Activated CD4-positive, alpha-beta memory T cell treated with anti-CD3 and anti-CD28 coated beads, Interleukin-2, amount 10 ng/mL, durations not matched to agents 7 days and 5 days (primary cell): Measurements from ENCODE around the gene IFI44L. TPM values are rescaled to one million over a fixed set of nuclear protein-coding genes. Genes with fewer than 3 reads are reported as not detected.

ENCODE experiments used
- CTCF ChIA-PET: fragments of 350-600 bp; sonication (Branson Sonifier 250); formaldehyde crosslinking; loops from one replicate; lab custom pipeline; 2021; ENCODE audit warnings: antibody characterized with exemption, inconsistent platforms; lab: Charles Lee
- POLR2A ChIA-PET: fragments of 350-600 bp; sonication (Branson Sonifier 250); formaldehyde crosslinking; loops from one replicate; lab custom pipeline; 2021; ENCODE audit warnings: antibody characterized with exemption; lab: Charles Lee
- DNase-seq: peaks from one replicate; pipeline ENCODE4 v3.0.0-alpha.2; 2020
- H3K27ac Mint-ChIP-seq: one replicate; pipeline ENCODE4 v1.8.0; 2021; ENCODE audit warnings: mild to moderate bottlenecking, mixed read lengths
- H3K27me3 Mint-ChIP-seq: one replicate; pipeline ENCODE4 v1.8.0; 2021; ENCODE audit warnings: mixed read lengths
- H3K36me3 Mint-ChIP-seq: one replicate; pipeline ENCODE4 v1.8.0; 2021; ENCODE audit warnings: low read depth, mixed read lengths
- H3K4me1 Mint-ChIP-seq: one replicate; pipeline ENCODE4 v1.8.0; 2021; ENCODE audit warnings: mixed read lengths
- H3K4me3 Mint-ChIP-seq: one replicate; pipeline ENCODE4 v1.8.0; 2021; ENCODE audit warnings: mild to moderate bottlenecking, mixed read lengths
- H3K9me3 Mint-ChIP-seq: one replicate; pipeline ENCODE4 v1.8.0; 2021; ENCODE audit warnings: mixed read lengths
- total RNA-seq, 2 experiments: library from RNA; stranded (reverse); gene quantifications; one replicate each; pipeline ENCODE4 v1.2.3, GENCODE V29; 2021

The IFI44L gene
- total RNA-seq, 2 experiments from 2014 or later, result 420 to 430 TPM

DNA sequence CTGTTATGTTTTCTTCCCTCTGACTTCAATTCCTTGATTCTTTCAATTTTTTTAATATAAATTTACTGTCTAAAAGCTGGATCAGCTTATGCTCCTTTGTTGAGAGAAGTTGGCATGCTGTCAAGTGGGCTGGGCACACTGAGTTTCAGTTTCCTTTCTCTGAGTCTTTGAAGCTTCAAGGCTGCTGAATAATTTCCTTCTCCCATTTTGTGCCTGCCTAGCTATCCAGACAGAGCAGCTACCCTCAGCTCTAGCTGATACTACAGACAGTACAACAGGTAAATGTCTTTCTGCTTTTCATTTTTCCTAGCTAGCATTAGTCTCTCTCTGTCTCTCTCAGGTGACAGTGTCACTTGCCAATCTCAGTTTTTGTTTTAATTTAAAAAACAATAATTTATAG, 29.4 kb downstream of the IFI44L start, which contains the start of gene IFI44:
TSS of gene IFI44 (plus strand) at position 204 of the 400 bp plus-strand sequence. CDS start 365 bp downstream, outside the sequence.
- POLR2A ChIA-PET, result interaction anchor here (0.8 to 2.4 kb wide), 15 partner anchors 9 to 968 kb away, joined by 3 to 84 read pairs (median 5); partner anchors contain the start of genes DNAJB4, FUBP1, IFI44L and ZZZ3
- CTCF ChIA-PET, result interaction anchor here (0.9 to 1.4 kb wide), 5 partner anchors 24 to 671 kb away, joined by 3 to 11 read pairs (median 5); partner anchors contain the start of genes FUBP1 and IFI44L
- Mint-ChIP-seq H3K4me1 (peaks cover 59% of the 10 kb centered on the region), H3K27ac (peak within 1 kb of the TSS; percentile 90), H3K4me3 (peak within 1 kb of the TSS; percentile 98), H3K27me3 (no peaks in the 10 kb centered on the region), H3K36me3 (peaks cover 79% of the 10 kb centered on the region), H3K9me3 (peaks cover 36% of the 10 kb centered on the region)
- peak; percentile 75 for DNase-seq

GRCh38 chr1:78650114-78650660, 29.9 kb downstream of the IFI44L start:
- no peak for DNase-seq
- H3K27me3 Mint-ChIP-seq, result no peaks in the 10 kb centered on the region
- ChIA-PET CTCF (interaction anchor here (0.9 to 1.4 kb wide), 5 partner anchors 23 to 672 kb away, joined by 3 to 11 read pairs (median 5); partner anchors contain the start of genes FUBP1 and IFI44L), POLR2A (interaction anchor here (0.8 to 2.4 kb wide), 14 partner anchors 9 to 968 kb away, joined by 3 to 84 read pairs (median 6); partner anchors contain the start of genes DNAJB4, FUBP1, IFI44L and ZZZ3)
- H3K4me3 Mint-ChIP-seq, result peak overlapping the region; percentile 98
- peaks cover 59% of the 10 kb centered on the region for H3K4me1 Mint-ChIP-seq
- peaks cover 79% of the 10 kb centered on the region for H3K36me3 Mint-ChIP-seq
- H3K9me3 Mint-ChIP-seq, result peaks cover 32% of the 10 kb centered on the region
- H3K27ac Mint-ChIP-seq, result peak overlapping the region; percentile 88

DNA sequence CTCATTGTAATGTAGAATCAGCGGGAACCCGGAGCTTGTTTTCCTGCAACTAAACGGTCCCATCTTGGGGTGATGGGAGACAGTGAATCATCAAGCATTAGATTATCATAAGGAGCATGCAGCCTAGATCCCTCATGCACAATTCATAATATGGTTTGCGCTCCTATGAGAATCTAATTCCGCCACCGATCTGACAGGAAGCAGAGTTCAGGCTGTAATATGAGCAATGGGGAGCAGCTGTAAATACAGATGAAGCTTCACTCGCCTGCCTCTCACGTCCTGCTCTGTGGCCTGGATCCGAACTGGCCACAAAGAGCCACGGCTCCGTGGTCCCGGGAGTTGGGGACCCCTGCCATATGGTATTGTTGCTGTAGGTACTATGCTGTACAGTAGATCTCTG, 31.0 kb downstream of the IFI44L start:
- peaks cover 79% of the 10 kb centered on the region for H3K36me3 Mint-ChIP-seq
- CTCF ChIA-PET, result interaction anchor here (0.8 to 1.2 kb wide), 5 partner anchors 22 to 34 kb away, joined by 3 to 9 read pairs (median 3); no protein-coding TSS in a partner anchor

DNA sequence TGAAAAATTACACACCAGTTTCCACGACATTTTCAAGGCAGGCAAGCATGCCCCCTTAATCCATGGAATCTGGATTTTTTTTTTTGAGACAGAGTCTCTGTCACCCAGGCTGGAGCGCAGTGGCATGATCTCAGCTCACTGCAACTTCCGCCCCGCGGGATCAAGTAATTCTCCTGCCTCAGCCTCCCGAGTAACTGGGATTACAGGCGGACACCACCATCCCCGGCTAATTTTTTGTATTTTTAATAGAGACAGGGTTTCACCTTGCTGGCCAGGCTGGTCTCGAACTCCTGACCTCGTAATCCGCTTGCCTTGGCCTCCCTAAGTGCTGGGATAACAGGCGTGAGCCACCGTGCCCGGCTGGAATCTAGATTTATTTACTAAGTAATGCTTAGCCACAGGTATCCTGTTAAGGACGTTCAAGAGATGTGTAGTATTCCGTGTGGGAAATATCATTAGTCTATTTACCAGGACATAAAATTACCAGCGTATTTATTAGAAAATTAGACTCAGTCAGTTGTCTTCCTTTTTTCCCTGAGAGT, 31.8 kb downstream of the IFI44L start:
- H3K9me3 Mint-ChIP-seq, result peaks cover 17% of the 10 kb centered on the region
- peaks cover 74% of the 10 kb centered on the region for H3K36me3 Mint-ChIP-seq
- ChIA-PET CTCF (no interaction called here), POLR2A (interaction anchor here (1.0 to 2.0 kb wide), 5 partner anchors 9 to 32 kb away, joined by 3 to 8 read pairs (median 3); partner anchors contain the start of gene IFI44L)
- peaks cover 55% of the 10 kb centered on the region for H3K4me1 Mint-ChIP-seq
- H3K27ac Mint-ChIP-seq, result no peak overlapping the region
- peak overlapping the region; percentile 98 for H3K4me3 Mint-ChIP-seq
- DNase-seq, result no peak
- H3K27me3 Mint-ChIP-seq, result no peaks in the 10 kb centered on the region

More for the DNA sequence above, 31.0 kb downstream of the IFI44L start:
- peak overlapping the region; percentile 98 for H3K4me3 Mint-ChIP-seq
- POLR2A ChIA-PET, result interaction anchor here (1.0 to 2.0 kb wide), 8 partner anchors 9 to 673 kb away, joined by 3 to 12 read pairs (median 4); partner anchors contain the start of genes FUBP1 and IFI44L
- no peaks in the 10 kb centered on the region for H3K27me3 Mint-ChIP-seq
- DNase-seq, result peak; percentile 41
- H3K4me1 Mint-ChIP-seq, result peaks cover 59% of the 10 kb centered on the region
- peaks cover 24% of the 10 kb centered on the region for H3K9me3 Mint-ChIP-seq
- H3K27ac Mint-ChIP-seq, result peak overlapping the region; percentile 88

- Mint-ChIP-seq H3K27me3 (no peaks in the 10 kb centered on the region), H3K9me3 (no peaks in the 10 kb centered on the region), H3K4me1 (peaks cover 68% of the 10 kb centered on the region), H3K36me3 (peaks cover 83% of the 10 kb centered on the region), H3K27ac (no peak overlapping the region), H3K4me3 (no peak overlapping the region)
- no peak for DNase-seq
- CTCF ChIA-PET, result interaction anchor here (1.0 kb wide), 1 partner anchor 19 kb away, joined by 3 read pairs; no protein-coding TSS in a partner anchor
- POLR2A ChIA-PET, result interaction anchor here (1.0 to 2.8 kb wide), 4 partner anchors 9 to 41 kb away, joined by 3 to 8 read pairs (median 4); partner anchors contain the start of genes IFI44 and IFI44L
Observed at GRCh38 chr1:78658901-78659300, 38.7 kb downstream of the IFI44L start.

DNA sequence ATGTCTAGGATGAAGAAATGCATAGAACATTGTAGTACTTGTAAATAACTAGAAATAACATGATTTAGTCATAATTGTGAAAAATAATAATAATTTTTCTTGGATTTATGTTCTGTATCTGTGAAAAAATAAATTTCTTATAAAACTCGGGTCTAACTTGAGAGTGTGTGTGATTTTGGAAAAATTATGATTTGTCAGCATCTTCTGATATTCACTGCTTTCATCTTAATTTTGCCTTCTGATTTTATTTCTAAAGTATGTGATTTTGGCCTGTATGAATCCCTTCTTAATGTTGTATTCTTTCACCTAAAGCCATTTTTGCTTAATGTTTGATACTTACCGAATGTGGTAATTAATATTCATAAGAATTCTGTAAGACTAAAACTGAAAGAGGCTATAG, 43.7 kb downstream of the IFI44L start:
- CTCF ChIA-PET, result no interaction called here
- Mint-ChIP-seq H3K4me3 (no peak overlapping the region), H3K4me1 (peaks cover 35% of the 10 kb centered on the region), H3K36me3 (peaks cover 71% of the 10 kb centered on the region), H3K27ac (no peak overlapping the region), H3K27me3 (no peaks in the 10 kb centered on the region), H3K9me3 (no peaks in the 10 kb centered on the region)
- DNase-seq, result no peak
- POLR2A ChIA-PET, result interaction anchor here (0.9 to 1.6 kb wide), 2 partner anchors 10 to 13 kb away, joined by 3 to 6 read pairs; no protein-coding TSS in a partner anchor

- Mint-ChIP-seq H3K4me3 (no peak overlapping the region), H3K27me3 (no peaks in the 10 kb centered on the region), H3K9me3 (no peaks in the 10 kb centered on the region), H3K27ac (peak overlapping the region; percentile 8), H3K4me1 (peaks cover 28% of the 10 kb centered on the region), H3K36me3 (peaks cover 63% of the 10 kb centered on the region)
- ChIA-PET CTCF (no interaction called here), POLR2A (interaction anchor here (0.9 to 1.6 kb wide), 5 partner anchors 11 to 39 kb away, joined by 3 to 6 read pairs (median 5); partner anchors contain the start of gene IFI44)
- DNase-seq, result no peak
Observed at GRCh38 chr1:78664763-78665162, 44.5 kb downstream of the IFI44L start.

GRCh38 chr1:78665809-78666208, 45.6 kb downstream of the IFI44L start:
- Mint-ChIP-seq H3K9me3 (no peaks in the 10 kb centered on the region), H3K4me3 (no peak overlapping the region), H3K27me3 (no peaks in the 10 kb centered on the region), H3K4me1 (peaks cover 26% of the 10 kb centered on the region), H3K36me3 (peaks cover 55% of the 10 kb centered on the region), H3K27ac (no peak overlapping the region)
- no peak for DNase-seq
- POLR2A ChIA-PET, result interaction anchor here (1.0 to 2.9 kb wide), 4 partner anchors 20 to 46 kb away, joined by 3 to 7 read pairs (median 4); partner anchors contain the start of gene IFI44L
- CTCF ChIA-PET, result interaction anchor here (1.0 kb wide), 1 partner anchor 10 kb away, joined by 6 read pairs; no protein-coding TSS in a partner anchor

GRCh38 chr1:78667939-78668338, 47.7 kb downstream of the IFI44L start:
- Mint-ChIP-seq H3K4me1 (peaks cover 18% of the 10 kb centered on the region), H3K27me3 (no peaks in the 10 kb centered on the region), H3K36me3 (peaks cover 47% of the 10 kb centered on the region), H3K4me3 (no peak overlapping the region), H3K27ac (no peak overlapping the region), H3K9me3 (no peaks in the 10 kb centered on the region)
- CTCF ChIA-PET, result no interaction called here
- no peak for DNase-seq
- POLR2A ChIA-PET, result interaction anchor here (1.2 to 2.9 kb wide), 3 partner anchors 10 to 47 kb away, joined by 3 to 7 read pairs (median 3); no protein-coding TSS in a partner anchor

- H3K27me3 Mint-ChIP-seq, result no peaks in the 10 kb centered on the region
- ChIA-PET CTCF (no interaction called here), POLR2A (interaction anchor here (1.2 kb wide), 1 partner anchor 48 kb away, joined by 3 read pairs; no protein-coding TSS in a partner anchor)
- H3K9me3 Mint-ChIP-seq, result no peaks in the 10 kb centered on the region
- DNase-seq, result no peak
- no peak overlapping the region for H3K27ac Mint-ChIP-seq
- peaks cover 45% of the 10 kb centered on the region for H3K36me3 Mint-ChIP-seq
- peaks cover 13% of the 10 kb centered on the region for H3K4me1 Mint-ChIP-seq
- no peak overlapping the region for H3K4me3 Mint-ChIP-seq
Observed at GRCh38 chr1:78668427-78668826, 48.2 kb downstream of the IFI44L start.

GRCh38 chr1:78672428-78672827, 52.2 kb downstream of the IFI44L start:
- no peak for DNase-seq
- peaks cover 15% of the 10 kb centered on the region for H3K4me1 Mint-ChIP-seq
- POLR2A ChIA-PET, result interaction anchor here (1.1 to 3.3 kb wide), 2 partner anchors 46 to 53 kb away, joined by 3 to 11 read pairs; partner anchors contain the start of gene IFI44L
- H3K27ac Mint-ChIP-seq, result no peak overlapping the region
- no peaks in the 10 kb centered on the region for H3K27me3 Mint-ChIP-seq
- H3K9me3 Mint-ChIP-seq, result no peaks in the 10 kb centered on the region
- no peak overlapping the region for H3K4me3 Mint-ChIP-seq
- H3K36me3 Mint-ChIP-seq, result peaks cover 21% of the 10 kb centered on the region
- CTCF ChIA-PET, result interaction anchor here (0.6 to 2.8 kb wide), 5 partner anchors 11 to 55 kb away, joined by 3 to 12 read pairs (median 4); partner anchors contain the start of gene IFI44L

- POLR2A ChIA-PET, result interaction anchor here (1.4 to 3.3 kb wide), 2 partner anchors 23 to 53 kb away, joined by 3 to 11 read pairs; partner anchors contain the start of genes IFI44 and IFI44L
- H3K27me3 Mint-ChIP-seq, result no peaks in the 10 kb centered on the region
- DNase-seq, result peak; percentile 28
- H3K4me1 Mint-ChIP-seq, result peaks cover 22% of the 10 kb centered on the region
- H3K36me3 Mint-ChIP-seq, result peaks cover 27% of the 10 kb centered on the region
- CTCF ChIA-PET, result interaction anchor here (0.7 to 2.8 kb wide), 8 partner anchors 10 to 631 kb away, joined by 3 to 21 read pairs (median 4); partner anchors contain the start of genes IFI44 and IFI44L
- H3K4me3 Mint-ChIP-seq, result no peak overlapping the region
- H3K27ac Mint-ChIP-seq, result no peak overlapping the region
- no peaks in the 10 kb centered on the region for H3K9me3 Mint-ChIP-seq
Observed at GRCh38 chr1:78673120-78673519, 52.9 kb downstream of the IFI44L start.
